ENCODE results near the gene KIAA1217.

The KIAA1217 gene

GRCh38 chr10:24207781-24208611, 942 bp upstream of the KIAA1217 start:
- DNase-seq (ENCODE audit: low read depth) = no peak

GRCh38 chr10:24209432-24209771, 464 bp downstream of the KIAA1217 start:
- DNase-seq (ENCODE audit: low read depth) = no peak

GRCh38 chr10:24209946-24210491, 1.1 kb downstream of the KIAA1217 start:
- no peak for DNase-seq (ENCODE audit: low read depth)

- DNase-seq (ENCODE audit: low read depth) = no peak
Measured at GRCh38 chr10:24210501-24210900, 1.6 kb downstream of the KIAA1217 start.

GRCh38 chr10:24213266-24213665, 4.3 kb downstream of the KIAA1217 start:
- DNase-seq (ENCODE audit: low read depth) = no peak

GRCh38 chr10:24213881-24214280, 4.9 kb downstream of the KIAA1217 start:
- DNase-seq (ENCODE audit: low read depth) = no peak

GRCh38 chr10:24214762-24215161, 5.8 kb downstream of the KIAA1217 start:
- DNase-seq (ENCODE audit: low read depth) = no peak

GRCh38 chr10:24215196-24215595, 6.3 kb downstream of the KIAA1217 start:
- DNase-seq (ENCODE audit: low read depth) = no peak

GRCh38 chr10:24215603-24216002, 6.7 kb downstream of the KIAA1217 start:
- DNase-seq (ENCODE audit: low read depth) = no peak

GRCh38 chr10:24219963-24220362, 11.0 kb downstream of the KIAA1217 start:
- DNase-seq (ENCODE audit: low read depth) = no peak

- DNase-seq (ENCODE audit: low read depth) = no peak
Measured at GRCh38 chr10:24223341-24223740, 14.4 kb downstream of the KIAA1217 start.

GRCh38 chr10:24223953-24224352, 15.0 kb downstream of the KIAA1217 start:
- DNase-seq (ENCODE audit: low read depth) = no peak

GRCh38 chr10:24228642-24229041, 19.7 kb downstream of the KIAA1217 start:
- no peak for DNase-seq (ENCODE audit: low read depth)

- DNase-seq (ENCODE audit: low read depth) = no peak
Measured at GRCh38 chr10:24229909-24230308, 21.0 kb downstream of the KIAA1217 start.

- no peak for DNase-seq (ENCODE audit: low read depth)
Measured at GRCh38 chr10:24231200-24231599, 22.3 kb downstream of the KIAA1217 start.

GRCh38 chr10:24234784-24235183, 25.8 kb downstream of the KIAA1217 start:
- no peak for DNase-seq (ENCODE audit: low read depth)

- no peak for DNase-seq (ENCODE audit: low read depth)
Measured at GRCh38 chr10:24235471-24235870, 26.5 kb downstream of the KIAA1217 start.

- no peak for DNase-seq (ENCODE audit: low read depth)
Measured at GRCh38 chr10:24237801-24238395, 29.0 kb downstream of the KIAA1217 start.

- DNase-seq (ENCODE audit: low read depth) = no peak
Measured at GRCh38 chr10:24238519-24239247, 29.7 kb downstream of the KIAA1217 start.

- no peak for DNase-seq (ENCODE audit: low read depth)
Measured at GRCh38 chr10:24239289-24240040, 30.5 kb downstream of the KIAA1217 start.

- DNase-seq (ENCODE audit: low read depth) = no peak
Measured at GRCh38 chr10:24240041-24240751, 31.3 kb downstream of the KIAA1217 start.

Data from activated gamma-delta T cell treated with anti-CD3 and anti-CD28 coated beads, Interleukin-2, amount 50 U/mL, for 16 hours (primary cell).